Activated naive CD8-positive, alpha-beta T cell treated with anti-CD3 and anti-CD28 coated beads, Interleukin-2, amount 50 U/mL, for 16 hours (primary cell): Measurements from ENCODE around the gene GALNT17.
"Not testable (repeated sequence)": the region's sequence is repeated elsewhere in the genome, so short reads cannot be mapped to it uniquely, and the experiment has no call there.

Experiments
- DNase-seq: peaks from one replicate; pipeline ENCODE4 v3.0.0-alpha.2; 2020; ENCODE audit warnings: low read depth, low spot score

The GALNT17 gene

DNA sequence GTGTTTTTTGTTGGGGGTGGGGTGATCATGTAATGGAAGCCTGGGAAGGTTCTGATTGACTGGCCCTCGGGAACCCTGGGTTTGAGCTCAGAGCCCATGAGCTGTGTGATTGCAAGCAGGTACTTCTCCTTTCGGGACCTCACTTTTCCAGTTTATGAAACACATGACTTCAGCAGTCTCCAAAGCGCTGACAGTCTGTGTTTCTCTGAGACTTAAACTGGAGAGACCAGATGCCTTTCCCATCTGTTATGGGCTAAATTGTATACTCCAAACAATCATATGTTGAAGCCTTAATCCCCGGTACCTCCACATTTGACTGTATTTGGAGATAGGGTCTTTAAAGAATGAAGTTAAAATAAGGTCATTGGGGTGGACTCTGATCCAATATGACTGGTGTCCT lies 493.6 kb downstream of the GALNT17 start:
- no peak for DNase-seq

DNA sequence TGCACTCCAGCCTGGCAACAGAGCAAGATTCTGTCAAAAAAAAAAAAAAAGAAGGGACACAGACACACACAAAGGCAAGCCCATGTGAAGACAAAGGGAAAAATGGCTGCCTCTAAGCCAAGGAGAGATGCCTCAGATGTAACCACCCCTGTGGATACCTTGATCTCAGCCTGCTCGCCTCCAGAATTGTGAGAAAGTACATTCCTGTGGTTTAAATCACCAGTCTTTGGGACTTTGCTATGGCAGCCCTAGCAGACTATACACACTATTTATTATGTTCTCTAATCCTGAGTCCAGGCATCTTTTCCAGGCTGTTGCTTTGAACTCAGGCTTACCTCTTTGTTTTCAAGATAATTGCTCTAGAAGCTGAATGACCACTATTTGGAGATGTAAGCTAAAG lies 494.3 kb downstream of the GALNT17 start:
- no peak for DNase-seq

DNA sequence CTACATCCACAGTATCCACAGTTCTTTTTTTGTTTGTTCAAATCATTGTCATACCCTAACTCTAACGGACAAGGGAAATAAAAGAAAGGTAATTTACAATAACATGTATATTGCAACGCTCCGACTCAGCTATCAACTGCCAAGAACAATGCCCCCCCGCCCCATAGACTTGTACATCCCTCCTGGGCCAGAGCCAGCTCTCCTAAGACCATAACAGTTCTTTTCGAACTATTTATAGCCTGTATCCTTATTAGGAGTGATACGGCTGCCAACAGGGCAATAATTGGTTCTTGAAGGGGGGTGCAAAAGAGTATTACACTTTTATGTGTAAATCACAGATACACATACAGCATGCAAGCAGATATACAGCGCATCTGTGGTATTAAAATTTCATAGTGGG lies 495.7 kb downstream of the GALNT17 start:
- DNase-seq: no peak

DNA sequence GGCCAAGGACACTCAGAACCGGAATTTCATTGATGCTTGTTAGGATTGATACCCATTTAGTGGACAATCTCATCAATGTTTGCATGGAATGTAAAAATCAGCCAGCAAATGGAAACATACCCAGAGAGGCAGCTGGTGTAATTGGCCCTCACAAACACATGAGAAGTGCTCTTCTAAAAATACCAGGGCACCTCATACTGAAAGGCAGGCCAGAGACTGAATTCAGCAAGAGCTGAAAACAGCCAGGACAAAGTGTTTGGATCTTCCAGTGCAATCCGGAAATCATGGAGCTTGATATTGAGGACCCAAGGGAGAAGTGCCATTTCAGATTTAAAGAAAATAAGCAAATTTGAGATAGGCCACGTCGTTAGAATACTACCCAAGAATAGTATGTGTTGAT lies 498.6 kb downstream of the GALNT17 start:
- DNase-seq: no peak

DNA sequence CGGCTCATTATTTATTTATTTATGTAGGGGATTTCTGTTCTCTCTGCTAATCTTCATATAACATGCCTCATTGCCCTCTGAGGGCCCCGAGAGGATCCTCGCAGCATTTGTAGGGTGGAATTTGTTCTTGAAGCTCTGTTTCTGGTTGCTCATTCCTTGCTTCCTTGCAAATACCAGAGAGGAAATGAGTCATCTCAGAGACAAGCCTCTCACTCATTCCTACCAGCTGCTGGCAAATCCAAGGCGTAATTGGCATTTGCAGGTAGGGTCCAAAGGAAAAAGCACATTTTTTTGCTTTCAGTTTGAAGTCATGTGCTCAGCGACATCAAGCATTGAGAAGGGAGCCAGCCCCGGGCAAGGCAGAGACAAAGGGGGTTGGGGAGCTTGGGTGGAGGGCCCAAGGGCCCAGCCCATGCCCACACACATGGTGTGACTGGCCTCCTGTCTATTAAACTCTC lies 501.6 kb downstream of the GALNT17 start:
- no peak for DNase-seq

DNA sequence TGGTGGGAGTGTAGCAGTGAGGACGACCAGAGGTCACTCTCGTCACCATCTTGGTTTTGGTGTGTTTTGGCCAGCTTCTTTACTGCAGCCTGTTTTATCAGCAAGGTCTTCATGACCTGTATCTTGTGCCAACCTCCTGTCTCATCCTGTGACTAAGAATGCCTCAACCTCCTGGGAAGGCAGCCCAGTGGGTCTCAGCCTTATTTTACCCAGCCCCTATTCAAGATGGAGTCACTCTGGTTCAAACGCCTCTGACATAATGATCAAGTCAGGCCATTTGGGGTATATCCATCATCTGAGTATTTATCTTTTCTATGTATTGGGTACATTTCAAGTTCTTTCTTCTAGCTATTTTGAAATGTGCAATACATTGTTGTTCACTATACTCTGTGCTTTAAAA lies 503.9 kb downstream of the GALNT17 start:
- not testable (repeated sequence) for DNase-seq

DNA sequence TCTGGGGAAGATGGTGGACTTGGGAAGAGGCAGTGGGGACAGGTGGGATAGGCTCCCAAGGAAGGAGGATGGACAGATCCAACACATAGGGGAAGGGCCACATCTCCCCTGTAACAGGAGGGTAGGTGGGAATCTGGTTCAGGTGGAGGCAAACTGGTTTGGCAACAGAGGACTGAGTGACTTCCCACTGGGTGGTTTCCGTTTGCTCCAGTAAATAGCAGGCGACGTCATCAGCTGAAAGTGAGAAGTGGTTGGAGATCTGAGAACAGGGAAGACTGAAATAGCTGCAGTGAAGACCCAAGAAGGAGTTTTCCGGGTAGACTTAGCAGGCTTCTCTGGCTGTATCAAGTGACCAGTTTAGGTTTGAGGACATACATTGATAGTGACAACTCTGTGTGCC lies 504.4 kb downstream of the GALNT17 start:
- no peak for DNase-seq

DNA sequence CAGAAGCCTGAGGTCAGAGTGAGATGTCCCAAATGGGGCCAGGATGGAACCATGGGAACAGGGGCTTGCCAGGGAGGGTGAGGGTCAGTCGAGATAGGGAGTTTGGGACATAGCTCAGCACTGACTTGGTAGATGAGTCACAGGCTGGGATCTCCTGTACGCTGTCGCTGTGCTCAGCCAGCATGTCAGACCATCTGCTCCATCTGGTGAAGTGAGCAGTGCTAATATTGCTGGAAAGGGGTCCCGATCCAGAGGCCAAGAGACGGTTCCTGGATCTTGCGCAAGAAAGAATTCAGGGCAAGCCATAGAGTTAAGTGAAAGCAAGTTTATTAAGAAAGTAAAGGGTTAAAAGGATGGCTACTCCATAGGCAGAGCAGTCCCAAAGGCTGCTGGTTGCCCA lies 505.6 kb downstream of the GALNT17 start:
- DNase-seq: no peak

DNA sequence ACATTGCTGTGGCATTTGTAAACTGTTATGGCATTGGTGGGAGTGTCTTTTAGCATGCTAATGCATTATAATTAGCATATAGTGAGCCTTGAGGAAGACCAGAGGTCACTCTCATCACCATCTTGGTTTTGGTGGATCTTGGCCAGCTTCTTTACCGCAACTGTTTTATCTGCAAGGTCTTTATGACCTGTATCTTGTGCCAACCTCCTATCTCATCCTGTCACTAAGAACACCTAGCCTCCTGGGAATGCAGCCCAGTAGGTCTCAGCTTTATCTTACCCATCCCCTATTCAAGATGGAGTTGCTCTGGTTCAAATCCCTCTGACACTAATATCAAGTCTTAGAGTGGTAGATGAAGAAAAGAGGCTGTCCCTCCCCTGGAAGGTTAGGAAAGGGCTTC lies 506.2 kb downstream of the GALNT17 start:
- no peak for DNase-seq

DNA sequence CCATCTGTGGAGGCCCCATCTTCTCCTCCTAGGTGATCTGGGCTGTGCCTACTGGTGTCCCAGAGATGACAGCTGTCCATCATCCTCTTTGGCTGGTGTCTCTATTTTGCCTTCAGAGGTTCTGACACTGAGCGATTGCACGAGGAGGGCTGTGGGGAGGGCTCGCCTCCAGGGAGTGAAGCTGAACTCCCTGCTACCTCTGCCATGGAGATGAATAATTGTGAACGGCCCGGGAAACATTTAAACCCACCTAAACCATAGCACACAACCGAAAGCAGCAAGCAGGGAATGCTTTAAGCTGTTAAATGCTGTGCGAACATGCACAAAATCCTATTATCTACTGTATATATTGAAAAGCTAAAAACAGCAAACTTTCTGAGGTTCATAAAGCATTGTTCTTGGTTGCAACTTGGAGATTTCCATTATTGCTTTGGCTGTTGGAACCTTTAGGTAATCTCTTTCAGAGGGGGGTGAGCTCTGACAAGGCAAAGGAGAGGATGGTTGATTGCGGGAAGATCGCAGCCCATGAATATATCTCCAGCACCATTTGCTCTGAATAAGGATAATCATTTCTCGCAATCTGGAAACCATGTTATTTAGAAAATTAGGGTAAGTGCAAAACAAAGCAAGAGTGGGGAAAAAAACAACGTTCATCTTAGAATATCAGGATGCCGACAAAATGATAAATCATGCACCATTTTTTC lies 507.6 kb downstream of the GALNT17 start:
- no peak for DNase-seq

DNA sequence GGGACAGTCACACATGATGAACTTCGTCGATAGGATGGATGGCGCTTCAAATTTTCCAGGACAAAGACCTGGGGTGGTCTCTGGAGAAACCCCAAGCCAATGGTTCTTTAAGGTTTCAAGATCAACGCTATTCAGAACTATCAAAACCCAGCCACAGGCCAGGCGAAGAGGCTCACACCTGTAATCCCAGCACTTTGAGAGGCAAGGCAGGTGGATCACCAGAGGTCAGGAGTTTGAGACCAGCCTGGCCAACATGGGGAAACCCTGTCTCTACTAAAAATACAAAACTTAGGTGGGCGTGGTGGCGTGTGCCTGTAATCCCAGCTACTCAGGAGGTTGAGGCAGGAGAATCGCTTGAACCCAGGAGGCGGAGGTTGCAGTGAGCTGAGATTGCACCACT lies 511.1 kb downstream of the GALNT17 start:
- not testable (repeated sequence) for DNase-seq

DNA sequence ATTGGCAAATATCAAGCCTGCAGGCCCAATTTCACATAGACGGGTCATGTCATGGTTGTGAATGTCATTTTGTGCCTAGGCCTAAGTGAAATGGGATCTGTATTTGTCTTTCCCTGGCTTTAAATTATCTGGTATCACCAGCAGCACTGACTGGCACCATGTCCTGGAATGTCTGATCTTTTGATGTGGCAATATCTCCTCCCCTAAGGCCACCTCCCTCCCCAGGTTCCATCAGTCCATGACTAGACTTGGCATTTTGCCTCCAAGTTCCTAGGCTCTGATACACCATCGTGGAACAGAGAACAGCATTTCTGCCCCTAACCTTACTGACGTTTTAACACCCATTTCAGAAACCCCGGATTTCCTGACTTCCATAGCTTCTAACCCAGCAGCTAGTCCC lies 513.9 kb downstream of the GALNT17 start:
- DNase-seq: no peak

DNA sequence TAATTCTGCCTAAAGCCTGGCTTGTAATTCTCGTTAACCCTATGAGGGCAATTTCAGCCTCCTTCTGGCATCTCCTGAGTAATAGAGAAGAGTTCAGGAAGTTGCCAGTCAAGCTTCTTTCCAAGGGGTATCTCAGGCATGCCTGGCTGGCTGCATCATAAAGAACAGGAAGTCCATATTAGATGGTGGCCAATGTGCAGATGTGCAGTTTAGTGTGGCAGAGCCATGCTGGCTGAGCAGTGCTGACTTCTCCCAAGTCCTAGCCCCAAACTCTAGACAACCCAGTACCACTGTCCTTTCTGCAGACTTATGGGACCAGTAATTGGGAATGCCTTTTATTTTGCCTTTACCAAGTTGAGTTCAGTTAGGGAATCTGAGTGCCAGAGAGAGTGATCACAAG lies 517.9 kb downstream of the GALNT17 start:
- no peak for DNase-seq

DNA sequence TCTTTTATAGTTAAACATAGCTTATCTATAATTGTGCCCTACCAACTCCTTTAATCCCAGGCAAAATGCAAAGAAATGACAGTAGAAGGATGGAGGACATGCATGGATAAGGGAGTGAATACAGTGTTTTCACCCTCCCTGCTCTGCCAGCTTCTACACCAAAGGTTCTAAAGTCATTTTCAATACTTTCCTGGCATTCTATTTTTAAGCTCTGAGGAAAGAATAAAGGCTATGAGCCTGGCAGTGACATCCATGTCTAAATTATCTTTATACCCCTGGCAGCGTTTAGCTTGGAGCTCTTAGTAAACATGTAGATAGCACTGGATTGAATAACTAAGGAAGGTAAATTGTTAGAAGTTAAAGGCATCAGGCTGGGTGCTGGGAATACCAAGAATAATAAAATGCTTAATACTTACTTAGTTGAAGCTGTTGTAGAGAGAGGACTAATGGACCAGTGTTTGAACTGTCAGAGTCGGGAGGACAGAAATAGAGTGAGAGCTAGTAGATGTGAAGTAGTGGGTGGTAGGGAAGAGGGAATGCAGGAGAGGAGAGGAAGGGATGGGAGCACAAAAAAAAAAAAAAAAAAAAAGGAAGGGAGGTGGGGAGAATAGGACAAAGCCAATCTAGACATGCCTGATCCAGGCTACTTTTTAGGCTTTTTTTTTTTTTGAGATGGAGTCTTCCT lies 518.9 kb downstream of the GALNT17 start:
- no peak for DNase-seq

DNA sequence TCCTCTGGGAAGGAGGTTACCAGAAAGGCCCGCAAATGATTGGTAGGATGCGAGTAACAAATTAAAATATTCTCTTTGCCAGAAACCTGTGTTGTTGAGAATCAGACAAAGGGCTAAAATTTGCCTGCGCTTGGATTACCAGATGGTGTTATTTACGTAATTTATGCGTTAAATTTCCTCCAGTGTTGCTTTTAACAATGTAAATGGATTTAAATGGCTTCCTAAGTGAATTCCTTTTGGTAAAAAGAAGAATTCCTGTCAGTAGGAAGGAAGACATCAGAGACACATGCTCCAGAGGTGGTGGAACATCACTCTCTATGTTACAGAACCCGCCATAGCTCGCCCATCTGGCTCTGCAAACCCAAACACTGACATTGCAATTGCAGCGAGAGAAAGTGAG lies 520.6 kb downstream of the GALNT17 start:
- DNase-seq: no peak

DNA sequence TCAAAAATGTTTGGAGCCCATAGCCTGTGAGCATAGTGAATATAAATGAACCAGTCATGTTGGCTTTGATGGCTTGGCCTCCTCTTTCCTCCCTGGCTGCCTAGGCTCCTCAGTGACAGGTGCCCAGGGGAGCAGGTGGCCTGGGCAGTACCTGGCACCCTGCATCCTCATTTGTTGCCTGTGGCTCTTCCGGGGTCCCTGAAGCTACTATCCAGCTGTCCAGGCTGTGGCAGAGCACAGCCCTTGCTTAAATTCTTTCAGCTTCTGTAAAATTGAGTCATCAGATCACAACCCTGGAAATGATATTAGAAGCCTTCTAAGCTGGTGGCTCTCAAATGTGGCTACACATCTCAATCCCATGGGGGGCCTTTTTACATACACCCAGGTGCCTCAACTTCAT lies 525.4 kb downstream of the GALNT17 start:
- DNase-seq: no peak

DNA sequence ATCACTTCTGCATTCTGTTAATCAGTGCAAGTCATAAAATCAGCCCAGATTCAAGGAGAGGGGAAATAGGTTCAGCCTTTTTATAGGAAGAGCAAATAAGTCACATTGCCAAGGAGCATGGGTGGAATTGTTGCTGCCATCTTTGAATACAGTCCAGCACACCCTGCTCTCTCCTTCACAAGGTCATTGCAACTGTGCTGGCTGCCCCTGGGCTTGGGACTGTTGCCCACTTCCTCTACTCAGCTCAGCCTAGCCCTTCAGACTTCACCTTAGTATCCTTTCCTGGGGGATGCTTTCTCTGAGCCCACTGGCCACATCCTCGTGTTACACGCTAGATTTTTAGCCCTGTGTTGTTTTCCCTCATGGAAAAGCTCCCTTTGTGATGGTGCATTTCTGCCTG lies 527.7 kb downstream of the GALNT17 start:
- DNase-seq: no peak

DNA sequence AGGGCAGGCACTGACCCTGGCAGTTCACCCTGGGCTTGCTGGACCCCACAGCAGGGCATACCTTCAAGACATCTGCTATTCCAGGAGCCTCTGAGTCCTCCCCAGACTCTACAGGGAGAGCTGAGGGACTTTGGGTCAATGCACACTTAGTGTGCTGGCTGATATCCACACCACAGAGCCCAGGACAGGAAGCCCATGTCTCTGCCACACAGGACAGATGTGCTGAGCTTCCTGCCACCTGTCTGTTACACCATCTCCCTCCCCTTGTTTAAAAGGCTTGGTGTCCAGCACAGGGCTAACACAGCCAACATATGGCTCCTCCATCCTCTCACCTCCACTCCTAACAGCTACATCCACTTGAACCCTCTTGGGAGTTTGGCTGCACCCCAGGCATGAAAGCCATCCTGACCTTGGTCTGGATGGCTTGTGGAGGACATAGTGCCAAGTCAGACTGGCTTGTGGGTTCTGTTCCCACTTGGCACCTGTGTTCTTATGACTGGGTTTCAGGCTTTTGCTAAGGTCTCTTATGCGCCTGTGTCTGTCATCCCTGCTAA lies 529.8 kb downstream of the GALNT17 start:
- DNase-seq: no peak

DNA sequence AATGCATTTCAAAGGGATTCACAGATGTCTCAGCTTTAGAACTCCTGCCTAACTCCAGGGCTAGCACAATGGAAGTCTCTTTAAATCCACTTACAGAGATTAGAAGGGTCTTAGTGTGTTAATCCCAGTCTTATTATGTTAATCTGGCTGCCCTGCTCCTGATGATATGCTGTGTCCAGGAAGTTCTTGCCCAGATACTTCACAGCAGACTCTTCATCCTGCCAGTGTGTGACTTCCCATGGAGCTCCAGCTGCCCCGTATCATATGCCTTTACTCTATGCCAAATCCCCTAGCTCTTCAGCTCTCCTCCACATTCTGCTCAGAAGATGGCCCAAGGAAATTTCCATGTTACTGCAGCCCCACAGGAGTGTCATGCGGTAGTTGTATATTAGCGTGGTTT lies 533.8 kb downstream of the GALNT17 start:
- DNase-seq: no peak

DNA sequence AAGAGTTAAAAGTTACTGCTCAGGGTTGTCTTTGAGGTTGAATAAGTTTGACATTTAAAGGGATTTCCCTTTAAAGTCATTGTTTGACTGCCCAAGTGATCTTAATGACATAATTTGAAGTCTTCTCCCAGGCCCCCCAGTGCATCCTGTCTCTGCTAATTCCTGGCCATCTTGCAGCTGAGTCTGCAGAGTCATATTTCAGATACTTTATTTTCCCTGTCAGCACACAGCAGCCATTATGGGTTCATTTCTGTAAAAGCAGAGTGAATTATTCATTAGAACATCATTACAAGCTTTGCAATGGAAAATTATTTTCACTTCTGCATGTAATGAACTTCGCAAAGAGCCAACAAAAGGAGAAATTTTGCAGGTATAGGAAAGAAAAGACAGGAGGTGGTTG lies 536.6 kb downstream of the GALNT17 start:
- DNase-seq: no peak

DNA sequence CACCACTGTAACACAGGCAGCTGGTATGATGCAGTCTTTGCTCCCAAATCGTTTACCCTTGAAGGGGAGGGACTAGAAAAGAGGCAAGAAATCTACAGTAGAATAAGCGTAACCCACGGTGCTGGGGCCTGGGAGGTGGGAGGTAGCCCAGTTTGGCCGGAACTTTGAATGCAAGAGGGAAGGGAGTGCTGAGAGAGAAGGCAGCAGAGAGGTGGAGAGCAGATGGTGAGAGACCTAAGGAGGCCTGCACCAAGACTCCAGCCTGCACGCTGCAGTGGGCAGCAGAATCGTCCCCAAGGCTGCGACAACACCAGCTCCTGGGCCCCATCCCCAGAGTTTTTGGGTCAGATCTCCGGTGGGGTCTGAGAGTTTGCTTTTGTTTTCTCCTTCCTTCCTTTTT lies 547.5 kb downstream of the GALNT17 start:
- DNase-seq: no peak

DNA sequence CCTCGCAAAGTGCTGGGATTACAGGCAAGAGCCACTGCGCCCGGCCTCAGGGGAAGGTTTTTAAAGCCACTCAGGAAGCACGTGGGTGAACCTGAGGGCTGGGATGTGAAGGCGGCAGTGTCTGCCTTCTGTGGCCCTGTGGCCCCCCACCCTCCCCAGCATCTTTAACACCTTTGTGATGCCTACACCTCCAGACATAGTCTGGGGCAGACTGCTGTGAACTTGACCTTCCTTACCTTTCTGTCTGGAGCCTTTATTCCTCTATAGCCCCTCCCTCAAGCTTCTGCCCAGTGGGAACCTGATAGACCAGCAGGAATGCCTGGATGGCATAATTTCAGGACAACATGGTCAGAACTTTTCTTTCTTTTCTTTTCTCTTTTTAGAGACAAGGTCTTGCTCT lies 550.2 kb downstream of the GALNT17 start:
- DNase-seq: no peak
